ENCODE measurements around the gene CCDC80. TPM values are rescaled to one million over a fixed set of nuclear protein-coding genes. Genes with fewer than 3 reads are reported as not detected.
A peak's percentile ranks its signal among the peaks of the same experiment; 100 is the strongest.

The CCDC80 gene
- total and polyA plus RNA-seq, 9 of the 15 experiments (the other 6 are each of a cell fraction or from before 2014, with no cell fraction given): 0.17 to 2.0 (median 1.1) TPM

- peak; percentile 87 for TF ChIP-seq L3MBTL2 (IDR thresholded peaks at IDR 0.05)
- TF ChIP-seq ZNF639 (CRISPR knock-in tag; conservative IDR thresholded peaks at IDR 0.05 in 1 of 2, IDR thresholded peaks at IDR 0.05 in 1 of 2): peak in 1 of 2 experiments; percentile 78; a peak in 2 of 4 replicates
- TF ChIP-seq TEAD1 (CRISPR knock-in tag; IDR thresholded peaks at IDR 0.05): 0 out of 4 replicates have a peak, but pooled peaks of 1 of the 2 experiments have one; percentile 57
- no peak for TF ChIP-seq SPI1 (IDR thresholded peaks at IDR 0.05; ENCODE audit: borderline replicate concordance, low read depth, low read length)
- TF ChIP-seq CTCF (IDR thresholded peaks at IDR 0.05 in 2 of 3, conservative IDR thresholded peaks at IDR 0.05 in 1 of 3; ENCODE audit: insufficient read depth in 2 of 3, low read depth in 1 of 3, low read length in 3 of 3): no peak
- no peak for TF ChIP-seq TCF7L2 (IDR thresholded peaks at IDR 0.05; ENCODE audit: low read depth, low read length)
- TF ChIP-seq ZNF318 (IDR thresholded peaks at IDR 0.05; ENCODE audit: borderline replicate concordance in 1 of 2, low read depth in 1 of 2): peak in 1 of 2 experiments; percentile 79; a peak in 2 of 4 replicates
- peak; percentile 42; the same call in 1 of the 2 replicates for TF ChIP-seq HMBOX1 (IDR thresholded peaks at IDR 0.05)
- no peak for TF ChIP-seq ZFPM2 (CRISPR knock-in tag; IDR thresholded peaks at IDR 0.05)
- peak; percentile 68 for TF ChIP-seq VEZF1 (CRISPR knock-in tag; IDR thresholded peaks at IDR 0.05)
- TF ChIP-seq DPF2 (IDR thresholded peaks at IDR 0.05): peak; percentile 43; the same call in 1 of the 2 replicates
These were observed 79.0 kb downstream of the CCDC80 start, which contains the start of the genes ATG3 and SLC35A5 (continued) for GRCh38 chr3:112561734-112562529.

Measured in K562 (cell line).